RPMI7951 (cell line): ENCODE results near the gene ZNF655. TPM values are rescaled to one million over a fixed set of nuclear protein-coding genes. Genes with fewer than 3 reads are reported as not detected.
"Not testable (repeated sequence)": the region's sequence is repeated elsewhere in the genome, so short reads cannot be mapped to it uniquely, and the experiment has no call there.

Source experiments
- DNase-seq: peaks from one replicate; pipeline ENCODE4 v3.0.0-alpha.2; 2012; ENCODE audit warnings: low read depth
- total RNA-seq: library from RNA; depleted of rRNA; stranded (reverse); fragments of >200 nt; shearing (Covaris generic); gene quantifications from 2 replicates; pipeline ENCODE4 v1.2.3, GENCODE V29; 2014

The ZNF655 gene
- total RNA-seq, 1 experiment from 2014 or later = 49.5 TPM

DNA sequence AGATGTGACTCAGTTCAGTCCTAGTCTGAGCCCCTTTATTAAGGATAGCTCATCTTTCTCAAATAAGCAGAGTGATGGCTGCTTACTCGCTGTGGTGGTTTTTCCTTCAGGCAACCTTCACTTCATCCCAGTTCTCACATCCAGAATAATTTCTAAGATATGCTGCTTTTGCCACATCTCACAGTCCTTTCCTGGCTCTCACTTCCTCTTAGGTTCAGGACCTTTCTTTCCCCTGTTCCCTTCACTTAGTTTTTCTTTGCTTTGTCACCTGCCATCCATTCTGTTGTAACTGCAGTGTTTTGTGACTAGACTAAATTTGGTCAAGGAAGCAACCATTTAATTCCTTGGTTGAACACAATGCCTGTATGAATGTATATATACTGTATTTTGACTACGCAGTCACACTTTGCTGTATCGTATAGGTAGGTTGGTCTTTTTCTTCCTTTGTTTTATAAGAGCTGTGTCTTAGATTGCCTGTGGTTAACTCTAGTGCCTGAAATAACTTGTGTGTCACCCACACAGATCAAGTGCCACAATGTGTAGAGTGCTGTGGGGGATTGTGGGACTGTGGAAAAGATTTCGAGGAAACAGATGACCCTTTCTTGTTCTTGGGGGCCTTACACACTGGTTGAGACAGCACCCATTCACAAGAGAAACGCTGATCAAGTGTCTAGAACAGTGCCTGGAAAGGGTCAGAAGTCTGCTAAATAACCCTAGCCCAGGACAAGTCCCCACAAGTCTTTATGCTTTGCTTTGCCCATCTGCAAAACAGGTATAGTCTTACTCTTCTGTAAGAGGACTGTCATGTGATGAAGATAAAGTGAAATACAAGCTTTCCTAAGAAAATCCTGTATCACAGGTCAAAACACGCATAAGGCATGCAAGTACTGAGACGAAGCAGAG, 2.6 kb downstream of the ZNF655 start:
- DNase-seq = no peak

DNA sequence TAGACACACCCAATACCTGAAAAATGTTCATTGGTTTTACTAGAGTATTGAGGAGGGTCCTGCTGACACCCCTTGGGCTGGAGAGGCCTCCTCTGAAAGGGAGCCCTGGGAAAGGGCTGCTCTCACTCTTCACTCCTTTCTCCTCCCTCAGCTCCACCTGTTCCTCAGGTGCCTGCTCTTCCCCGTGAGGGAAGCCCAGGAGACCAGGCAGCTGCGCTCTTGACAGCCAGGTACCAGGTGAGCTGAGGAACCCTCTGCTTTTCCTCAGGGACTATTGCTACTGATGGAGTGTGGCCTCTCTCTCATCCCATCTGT, 3.3 kb downstream of the ZNF655 start:
- DNase-seq = no peak

DNA sequence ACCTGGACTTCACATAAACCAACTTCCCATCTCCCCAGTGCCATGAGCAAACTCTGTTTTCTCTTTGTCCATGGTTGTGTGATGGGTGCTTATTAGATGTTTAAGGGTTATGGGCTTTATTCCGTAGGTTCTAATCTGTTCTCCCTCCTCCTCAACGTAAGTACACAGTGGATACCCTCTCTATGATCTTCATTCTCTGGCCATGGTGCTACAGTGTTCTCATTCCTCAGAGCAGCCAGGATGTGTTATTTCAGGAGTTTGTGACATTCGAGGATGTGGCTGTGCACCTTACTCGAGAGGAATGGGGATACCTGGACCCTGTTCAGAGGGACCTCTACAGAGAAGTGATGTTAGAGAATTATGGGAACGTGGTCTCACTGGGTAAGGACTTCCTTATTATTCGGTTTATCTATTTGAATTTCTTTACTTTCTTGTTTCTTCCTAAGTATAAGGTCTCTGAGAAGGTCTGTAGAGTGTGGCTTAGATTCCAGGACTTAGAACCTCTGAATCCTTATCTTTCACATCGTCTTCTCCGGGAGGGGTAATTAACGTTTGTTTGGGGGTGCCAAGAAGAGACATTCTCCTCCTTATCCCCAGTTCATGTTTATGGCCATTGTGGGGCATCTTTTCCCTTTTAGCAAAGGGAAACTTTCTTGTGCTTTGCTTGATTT, 3.8 kb downstream of the ZNF655 start:
- no peak for DNase-seq

DNA sequence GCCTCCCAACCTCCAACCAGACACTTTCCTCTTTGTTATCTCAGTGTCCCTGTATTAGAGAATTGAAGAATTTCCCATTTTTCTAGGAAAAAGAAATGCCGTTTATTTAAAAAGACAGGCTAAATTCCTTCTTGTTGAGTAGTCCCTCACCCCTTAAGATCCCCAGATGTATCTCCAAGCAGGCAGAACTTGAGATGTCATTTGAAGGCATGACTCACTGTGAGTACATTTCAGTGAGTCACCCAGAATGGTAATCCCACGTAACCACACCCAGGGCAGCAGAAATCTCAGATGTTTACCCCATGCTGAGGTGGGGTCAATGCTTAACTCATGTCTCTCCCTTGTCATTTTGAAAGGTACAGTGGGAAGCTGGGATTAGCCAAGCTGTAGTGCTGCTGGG, 4.4 kb downstream of the ZNF655 start:
- peak; percentile 99 for DNase-seq

DNA sequence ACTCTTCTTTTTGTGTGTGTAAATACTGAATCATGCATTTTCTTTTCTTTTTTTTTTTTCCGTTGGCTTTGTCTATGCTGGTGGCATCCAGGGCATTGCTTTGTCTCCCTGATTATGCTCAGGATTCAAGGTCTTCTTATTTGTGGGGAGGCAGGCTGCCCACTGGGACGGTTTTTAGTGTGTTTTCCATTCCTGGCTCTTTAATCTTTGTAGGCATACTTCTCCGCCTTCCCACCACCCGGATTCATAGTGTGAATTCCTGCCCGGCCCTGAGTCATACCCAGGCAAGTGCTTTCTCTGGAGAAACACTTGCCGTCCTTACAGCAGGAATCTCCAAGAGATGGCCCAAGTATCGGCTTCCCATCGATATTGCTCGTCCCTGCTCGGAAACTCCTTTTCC, 5.2 kb downstream of the ZNF655 start:
- peak; percentile 73 for DNase-seq

DNA sequence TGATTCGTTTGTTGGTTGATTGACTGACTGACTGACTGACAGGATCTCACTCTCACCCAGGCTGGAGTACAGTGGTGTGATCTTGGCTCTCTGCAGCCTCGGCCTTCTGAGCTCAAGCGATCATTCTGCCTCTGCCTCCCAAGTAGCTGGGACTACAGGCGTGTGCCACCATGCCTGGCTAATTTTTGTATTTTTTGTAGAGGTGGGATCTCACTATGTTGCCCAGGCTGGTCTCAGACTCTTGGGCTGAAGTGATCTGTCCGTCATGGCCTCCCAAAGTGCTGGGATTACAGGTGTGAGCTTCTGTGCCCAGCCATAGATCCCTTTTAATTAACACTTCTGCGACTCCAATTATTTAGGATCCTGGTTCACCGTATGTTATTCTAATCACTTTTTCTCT, 10.3 kb downstream of the ZNF655 start:
- DNase-seq = not testable (repeated sequence)

DNA sequence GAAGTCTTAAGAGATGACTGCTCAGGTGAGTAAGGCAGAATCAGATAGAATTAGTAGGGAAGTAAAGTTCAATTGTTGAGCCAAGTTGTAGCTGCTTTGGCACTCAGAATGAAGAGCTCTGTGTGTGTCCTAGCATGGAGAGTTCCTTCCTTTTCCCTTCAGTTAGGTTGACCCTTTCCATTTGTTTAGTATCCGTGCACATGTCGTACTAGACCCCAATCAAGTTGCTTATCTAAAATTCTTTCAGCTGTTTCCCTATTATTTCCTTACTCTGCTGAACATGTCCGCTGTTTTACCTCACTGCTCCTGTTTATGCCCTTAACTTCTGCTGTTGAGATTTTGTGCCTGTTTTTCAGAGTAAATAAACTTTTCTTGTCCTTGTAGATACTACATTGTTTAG, 13.3 kb downstream of the ZNF655 start:
- DNase-seq = no peak

DNA sequence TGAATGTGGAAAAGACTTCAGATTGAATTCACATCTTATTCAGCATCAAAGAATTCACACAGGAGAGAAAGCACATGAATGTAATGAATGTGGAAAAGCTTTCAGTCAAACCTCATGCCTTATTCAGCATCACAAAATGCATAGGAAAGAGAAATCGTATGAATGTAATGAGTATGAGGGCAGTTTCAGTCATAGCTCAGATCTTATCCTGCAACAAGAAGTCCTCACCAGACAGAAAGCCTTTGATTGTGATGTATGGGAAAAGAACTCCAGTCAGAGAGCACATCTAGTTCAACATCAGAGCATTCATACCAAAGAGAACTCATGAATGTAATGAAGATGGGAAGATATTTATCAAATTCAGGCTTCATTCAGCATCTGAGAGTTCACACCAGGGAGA, 14.8 kb downstream of the ZNF655 start:
- DNase-seq = no peak

DNA sequence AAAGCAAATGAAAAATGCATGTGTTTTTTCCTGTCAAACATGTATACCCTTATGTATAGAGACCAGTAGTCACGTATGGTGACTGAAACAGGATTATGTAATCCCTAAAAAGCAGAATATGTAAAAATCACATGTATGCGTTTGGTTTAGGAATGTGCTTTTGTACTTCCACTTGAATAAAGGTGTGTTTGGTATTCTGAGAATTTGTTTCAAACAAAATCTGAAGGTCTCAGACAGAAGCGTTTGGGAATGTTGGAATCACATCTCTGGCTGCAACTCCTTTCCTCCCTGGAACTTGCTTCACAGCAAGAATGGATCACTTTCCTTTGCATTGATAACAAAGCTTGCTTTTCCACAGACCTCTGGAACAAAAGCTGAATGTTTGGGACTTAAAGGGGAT, 17.8 kb downstream of the ZNF655 start:
- no peak for DNase-seq

DNA sequence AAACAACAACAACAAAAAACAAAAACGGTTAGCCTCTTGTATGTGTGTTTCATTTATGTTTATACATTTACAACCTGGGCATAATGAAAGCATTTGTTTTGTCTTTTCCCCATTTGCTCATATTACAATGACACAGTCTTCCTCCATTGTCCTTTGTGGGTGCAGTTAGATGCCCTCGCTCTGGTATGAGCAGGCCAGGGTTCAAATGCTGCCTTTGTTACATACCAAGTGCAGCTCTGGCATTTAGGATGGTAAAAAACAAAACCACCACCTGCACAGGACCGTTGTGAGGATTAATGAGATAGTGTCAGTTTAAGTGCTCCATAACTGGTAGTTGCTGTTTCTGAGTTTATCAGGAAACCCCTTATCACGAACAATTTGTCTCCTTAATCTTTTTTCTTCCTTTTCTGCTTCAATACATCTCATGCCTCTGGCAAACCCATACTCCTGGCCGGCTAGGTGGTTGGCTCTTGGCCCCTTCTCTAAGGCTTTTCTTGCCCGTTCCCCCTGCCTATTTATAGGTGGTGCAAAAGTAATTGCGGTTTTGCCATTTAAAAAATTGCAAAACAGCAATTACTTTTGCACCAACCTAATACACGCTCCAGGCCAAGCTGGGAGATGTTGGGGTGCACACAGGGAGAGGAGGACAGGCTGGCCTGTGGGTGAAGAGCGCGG, 21.0 kb downstream of the ZNF655 start:
- no peak for DNase-seq

DNA sequence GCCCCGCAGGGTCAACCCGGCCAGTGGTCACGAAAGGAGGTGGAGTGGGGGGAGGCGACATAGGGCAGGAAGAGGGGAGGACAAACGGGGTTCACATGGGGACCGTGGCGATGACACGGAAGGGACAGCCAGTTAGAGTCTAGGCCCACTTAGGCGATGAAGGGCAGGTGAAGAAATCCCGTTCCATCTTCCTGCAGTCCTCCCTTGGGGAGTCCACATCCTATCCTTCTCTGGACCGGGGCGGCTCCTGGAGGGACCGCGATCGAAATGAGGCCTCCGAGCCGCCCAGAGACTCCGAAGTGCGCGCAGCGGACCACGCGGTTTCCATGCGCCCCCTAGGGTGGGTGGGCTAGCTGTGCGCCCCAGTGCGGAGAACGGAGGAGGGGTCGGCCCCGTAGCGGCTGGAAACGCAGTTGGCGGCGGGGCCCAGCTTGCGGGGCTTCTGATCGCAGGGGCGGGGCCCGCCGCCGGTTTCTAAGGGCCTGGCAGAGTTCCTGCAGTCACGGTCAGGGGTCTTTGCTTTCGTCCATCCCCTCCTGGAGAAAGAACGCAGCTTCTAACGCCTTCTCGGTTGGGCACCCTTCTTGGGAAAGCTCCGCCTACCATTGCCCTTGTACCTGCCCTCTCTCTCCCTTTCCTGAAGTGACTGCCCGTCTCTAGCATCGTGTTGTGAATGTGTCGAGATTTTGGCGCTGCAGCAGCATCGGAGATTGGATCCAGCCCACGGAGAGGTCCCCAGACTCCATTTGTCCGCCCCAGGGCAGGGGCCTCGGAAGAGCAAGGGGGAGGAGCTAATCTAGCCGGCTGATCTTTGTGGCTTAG, 21.7 kb downstream of the ZNF655 start:
- DNase-seq = peak; percentile 41

DNA sequence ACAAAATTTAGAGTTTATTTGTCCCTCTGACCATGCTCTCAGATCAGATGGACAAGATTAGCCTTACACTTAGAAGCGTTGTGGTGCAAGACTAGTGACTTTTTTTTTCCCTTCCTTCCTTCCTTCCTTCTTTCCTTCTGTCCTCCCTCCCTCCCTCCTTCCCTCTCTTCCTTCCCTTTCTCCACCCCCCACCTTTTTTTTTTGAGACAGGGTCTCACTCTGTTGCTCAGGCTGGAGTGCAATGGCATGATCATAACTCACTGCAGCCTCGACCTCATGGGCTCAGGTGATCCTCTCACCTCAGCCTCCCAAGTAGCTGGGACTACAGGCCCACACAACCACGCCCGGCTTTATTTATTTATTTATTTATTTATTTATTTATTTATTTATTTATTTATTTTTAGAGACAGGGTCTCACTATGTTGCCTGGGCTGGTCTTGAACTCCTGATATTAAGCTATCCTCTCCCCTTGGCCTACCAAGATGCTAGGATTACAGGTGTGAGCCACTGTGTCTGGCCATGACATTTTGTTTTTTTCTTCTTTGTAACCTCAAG, 22.4 kb downstream of the ZNF655 start:
- DNase-seq = not testable (repeated sequence)

DNA sequence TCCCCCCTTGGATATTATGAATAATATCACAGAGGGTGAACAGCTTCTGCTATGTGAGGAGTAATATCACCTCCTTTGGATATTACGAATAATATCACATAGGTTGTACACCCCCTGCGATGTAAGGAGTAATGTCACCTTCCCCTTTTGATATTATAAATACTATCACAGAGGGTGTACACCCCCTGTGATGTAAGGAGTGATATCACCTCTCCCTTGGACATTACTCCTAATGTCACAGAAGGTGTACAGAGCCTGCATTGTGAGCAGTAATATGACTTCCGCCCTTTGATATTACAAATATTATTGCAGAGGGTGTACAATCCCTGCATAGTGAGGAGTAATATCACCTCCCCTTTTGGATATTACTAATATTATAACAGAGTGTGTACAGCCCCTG, 30.4 kb downstream of the ZNF655 start:
- no peak for DNase-seq

DNA sequence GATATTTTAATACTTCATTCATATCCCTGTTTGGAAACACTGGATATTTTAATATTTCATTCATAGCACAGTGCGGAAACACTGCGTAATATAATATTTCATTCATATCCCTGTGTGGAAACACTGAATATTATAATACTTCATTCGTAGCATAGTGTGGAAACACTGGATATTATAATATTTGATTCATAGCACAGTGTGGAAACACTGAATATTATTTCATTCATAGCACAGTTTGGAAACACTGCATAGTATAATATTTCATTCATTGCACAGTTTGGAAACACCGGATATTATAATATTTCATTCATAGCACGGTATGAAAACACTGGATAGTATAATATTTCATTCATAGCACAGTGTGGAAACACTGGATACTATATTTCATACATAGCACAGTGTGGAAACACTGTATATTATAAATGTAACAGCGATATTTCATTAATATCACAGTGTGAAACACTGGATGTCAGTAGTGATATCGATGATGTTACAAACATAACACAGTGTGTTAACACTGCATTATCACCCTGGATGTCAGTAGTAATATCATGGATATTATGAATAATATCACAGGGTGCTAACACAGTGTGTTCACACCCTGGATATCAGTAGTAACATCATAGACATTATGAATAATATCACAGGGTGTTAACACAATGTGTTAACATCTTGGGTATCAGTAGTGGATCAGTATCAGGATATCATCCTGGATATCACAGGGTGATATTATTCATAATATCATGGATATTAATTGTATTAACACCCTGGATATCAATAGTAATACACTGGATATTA, 36.7 kb downstream of the ZNF655 start:
- no peak for DNase-seq

DNA sequence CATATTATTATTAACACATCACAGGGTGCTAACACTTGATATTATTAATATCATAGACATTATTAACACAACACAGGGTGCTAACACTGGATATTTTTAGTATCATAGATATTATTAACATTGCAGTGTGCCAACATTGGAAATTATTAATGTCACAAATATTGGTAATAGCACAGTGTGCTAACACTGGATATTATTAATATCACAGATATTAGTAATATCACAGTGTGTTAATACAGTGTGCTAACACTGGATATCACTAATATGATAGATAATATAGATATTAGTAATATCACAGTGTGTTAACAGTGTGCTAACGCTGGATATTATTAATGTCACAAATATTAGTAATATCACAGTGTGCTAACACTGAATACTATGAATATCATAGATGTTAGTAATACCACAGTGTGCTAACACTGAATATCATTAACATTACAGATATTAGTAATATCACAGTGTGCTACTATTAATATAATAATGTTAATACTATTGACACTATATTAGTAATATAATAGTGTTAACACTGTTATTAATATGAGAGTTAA, 38.0 kb downstream of the ZNF655 start:
- DNase-seq = no peak

DNA sequence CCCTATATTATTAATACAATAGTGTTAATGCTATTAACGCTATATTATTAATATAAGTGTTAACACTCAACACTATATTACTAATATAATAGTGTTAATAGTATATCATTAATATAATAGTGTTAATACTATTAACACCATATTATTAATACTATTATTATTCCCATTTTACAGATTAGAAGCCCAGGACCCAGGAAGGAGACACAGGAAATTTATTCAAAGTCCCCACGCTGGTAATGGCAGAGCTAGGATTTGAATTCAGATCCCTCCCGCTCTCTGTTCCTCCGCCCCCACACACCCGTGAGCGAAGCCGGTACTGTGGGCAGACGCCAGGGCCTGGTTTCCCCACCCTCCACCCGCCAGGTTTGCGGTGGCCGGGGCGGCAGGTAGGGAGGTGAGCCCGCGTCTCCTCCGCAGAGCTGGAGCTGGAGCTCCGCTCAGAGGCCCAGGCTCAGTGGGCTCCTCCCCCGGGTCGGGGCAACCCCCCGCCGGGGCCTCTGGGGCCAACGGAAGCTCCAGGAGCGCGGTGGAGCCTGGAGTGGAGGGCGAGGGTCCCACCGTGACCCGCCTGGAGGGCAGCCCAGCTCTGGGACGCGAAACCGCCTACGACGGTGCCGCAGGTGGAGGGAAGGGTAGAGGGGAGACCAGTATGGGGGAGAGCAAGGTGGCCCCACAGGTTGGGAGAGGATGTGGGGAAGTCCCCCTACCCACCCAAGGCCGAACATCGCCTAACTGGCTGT, 39.5 kb downstream of the ZNF655 start, which contains the start of gene TMEM225B:
Gene TMEM225B, plus strand, starts transcription at position 506 of the 740 bp plus-strand sequence. CDS start 6,122 bp downstream, outside the sequence.
- DNase-seq = no peak

DNA sequence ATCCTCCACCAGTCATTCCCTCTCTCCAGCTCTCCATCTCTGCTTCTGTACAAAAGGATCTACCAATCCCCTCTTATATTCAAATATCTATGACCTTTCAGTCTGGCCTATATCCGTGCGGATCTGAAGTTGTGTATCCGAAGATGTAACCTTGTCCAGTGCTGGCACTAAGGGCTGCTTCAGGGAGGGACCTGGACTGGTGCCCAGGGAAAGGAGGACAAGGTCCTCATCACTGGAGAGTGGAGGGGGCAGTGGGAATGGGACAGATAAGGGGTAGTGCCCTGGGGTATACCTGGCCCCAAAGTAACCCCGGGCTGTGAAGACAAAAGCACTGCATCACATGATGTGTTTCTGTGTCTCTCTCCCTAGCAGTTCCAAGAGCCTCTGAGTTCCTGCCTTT, 41.4 kb downstream of the ZNF655 start:
- DNase-seq = no peak

DNA sequence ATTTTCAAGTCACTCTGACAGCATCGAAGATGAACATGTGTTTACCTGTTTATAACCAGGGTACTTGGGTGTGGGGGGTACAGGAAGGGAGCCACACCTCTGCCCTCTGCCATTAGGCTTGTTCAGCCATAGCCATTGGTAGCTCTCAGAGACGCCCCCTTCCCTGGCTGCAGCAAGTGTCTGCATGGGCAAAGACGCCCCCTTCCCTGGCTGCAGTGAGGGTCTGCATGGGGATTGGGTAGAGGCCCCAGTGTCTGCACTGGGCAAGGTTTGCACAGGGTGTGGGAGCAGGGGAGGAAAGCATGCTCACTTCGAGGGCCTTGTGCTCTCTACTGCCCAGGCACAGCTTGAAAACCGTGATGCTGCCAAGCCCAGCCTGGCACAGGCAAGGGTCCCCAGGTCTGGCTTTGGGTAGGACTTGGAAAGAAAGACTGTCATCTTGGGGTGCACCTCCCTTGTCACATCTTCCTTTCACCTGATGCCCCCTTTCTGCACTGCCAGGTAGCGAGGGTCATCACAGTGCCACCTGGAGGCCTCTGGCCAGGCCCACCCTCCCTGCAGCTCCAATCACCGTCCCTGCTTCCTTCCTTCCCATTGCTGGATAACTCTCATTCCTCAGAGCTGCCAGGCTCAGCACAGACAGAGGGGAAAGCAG, 43.3 kb downstream of the ZNF655 start:
- no peak for DNase-seq

DNA sequence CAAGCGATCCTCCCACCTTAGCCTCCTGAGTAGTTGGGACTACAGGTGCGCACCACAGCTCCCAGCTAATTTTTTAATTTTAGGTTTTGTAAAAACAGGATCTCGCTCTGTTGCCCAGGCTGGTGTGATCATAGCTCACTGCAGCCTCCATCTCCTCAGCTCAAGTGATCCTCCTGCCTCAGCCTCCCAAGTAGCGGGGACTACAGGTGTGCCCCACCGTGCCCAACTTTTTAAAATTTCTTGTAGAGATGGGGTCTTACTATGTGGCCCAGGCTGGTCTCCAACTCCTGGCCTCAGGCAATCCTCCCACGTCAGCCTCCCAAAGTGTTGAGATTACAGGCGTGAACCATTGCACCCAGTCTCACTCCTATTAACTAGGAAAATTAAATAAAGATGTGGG, 47.1 kb downstream of the ZNF655 start:
- DNase-seq = no peak
